SK-N-SH (cell line): Measurements from ENCODE around the gene B4GALT3.

Source experiments
- EP300 ChIP-seq, 2 experiments: IDR thresholded peaks; 2 replicates each; pipeline versions ENCODE4 v1.4.0 to v1.6.1; 2012; ENCODE audit warnings: borderline replicate concordance in 1 of 2, low read depth in 1 of 2, low read length in 1 of 2
- EZH2phosphoT487 ChIP-seq: fragments of 200-600 bp; sonication (generic); IDR thresholded peaks from 2 replicates; pipeline ENCODE4 v1.6.1; 2017; ENCODE audit warnings: low read depth, mixed run types, mild to moderate bottlenecking, antibody characterized with exemption, moderate library complexity, borderline replicate concordance
- FOXM1 ChIP-seq: IDR thresholded peaks from 2 replicates; pipeline ENCODE4 v1.4.0; 2012; ENCODE audit warnings: low read depth, mild to moderate bottlenecking
- JUND ChIP-seq: IDR thresholded peaks from 2 replicates; pipeline ENCODE4 v1.4.0; 2012
- NRF1 ChIP-seq: IDR thresholded peaks from 2 replicates; pipeline ENCODE4 v1.6.1; 2012; ENCODE audit warnings: low read depth, mild to moderate bottlenecking, low read length
- POLR2AphosphoS5 ChIP-seq: IDR thresholded peaks from 2 replicates; pipeline ENCODE4 v1.6.1; 2012; ENCODE audit warnings: low read depth, low read length
- RAD21 ChIP-seq: IDR thresholded peaks from 2 replicates; pipeline ENCODE4 v1.6.1; 2012; ENCODE audit warnings: mild to moderate bottlenecking, low read length
- SMC3 ChIP-seq: IDR thresholded peaks from 2 replicates; pipeline ENCODE4 v1.6.1; 2012; ENCODE audit warnings: low read depth, low read length, improper control_type of control experiment
- TEAD4 ChIP-seq: IDR thresholded peaks from 2 replicates; pipeline ENCODE4 v1.4.0; 2012; ENCODE audit warnings: mild to moderate bottlenecking, borderline replicate concordance; ENCODE audit not compliant: insufficient read depth
- TF ChIP-seq, protein P1 (sequence below): fragments of 200-600 bp; sonication (generic); IDR thresholded peaks from 2 replicates; pipeline ENCODE4 v1.6.1; 2017; ENCODE audit warnings: antibody characterized with exemption, mild to moderate bottlenecking, moderate library complexity
- TF ChIP-seq, protein P2 (sequence below): IDR thresholded peaks from 2 replicates; pipeline ENCODE4 v1.4.0; 2012; ENCODE audit warnings: low read depth
- TF ChIP-seq, protein P3 (sequence below): fragments of 150-350 bp; IDR thresholded peaks from 2 replicates; pipeline ENCODE4 v1.6.1; 2016; ENCODE audit warnings: mild to moderate bottlenecking, low read depth, low read length
- TF ChIP-seq, protein P4 (sequence below): IDR thresholded peaks from 2 replicates; pipeline ENCODE4 v1.6.1; 2012; ENCODE audit warnings: mild to moderate bottlenecking, low read depth, low read length, moderate library complexity

DNA sequence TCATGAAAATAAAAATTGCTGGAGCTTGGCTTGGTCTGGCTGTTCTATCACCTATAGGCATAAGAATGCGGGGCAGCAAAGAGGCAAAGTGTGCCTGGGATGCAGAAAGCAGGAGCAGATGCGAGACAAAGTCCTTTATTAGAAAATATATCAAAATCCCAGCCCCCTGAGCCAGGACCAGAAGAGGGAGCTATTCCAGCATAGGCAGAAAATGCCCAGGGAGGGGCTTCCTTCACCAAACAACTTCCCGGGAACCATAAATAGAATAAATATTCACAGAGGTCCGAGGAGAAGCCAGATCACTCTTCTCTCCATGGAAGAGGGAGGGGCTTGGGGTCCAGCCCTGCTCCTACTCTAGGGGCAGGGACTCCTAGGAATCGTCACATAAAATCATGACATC, 6.1 kb downstream of the B4GALT3 start:
- TF ChIP-seq, protein P1, sequence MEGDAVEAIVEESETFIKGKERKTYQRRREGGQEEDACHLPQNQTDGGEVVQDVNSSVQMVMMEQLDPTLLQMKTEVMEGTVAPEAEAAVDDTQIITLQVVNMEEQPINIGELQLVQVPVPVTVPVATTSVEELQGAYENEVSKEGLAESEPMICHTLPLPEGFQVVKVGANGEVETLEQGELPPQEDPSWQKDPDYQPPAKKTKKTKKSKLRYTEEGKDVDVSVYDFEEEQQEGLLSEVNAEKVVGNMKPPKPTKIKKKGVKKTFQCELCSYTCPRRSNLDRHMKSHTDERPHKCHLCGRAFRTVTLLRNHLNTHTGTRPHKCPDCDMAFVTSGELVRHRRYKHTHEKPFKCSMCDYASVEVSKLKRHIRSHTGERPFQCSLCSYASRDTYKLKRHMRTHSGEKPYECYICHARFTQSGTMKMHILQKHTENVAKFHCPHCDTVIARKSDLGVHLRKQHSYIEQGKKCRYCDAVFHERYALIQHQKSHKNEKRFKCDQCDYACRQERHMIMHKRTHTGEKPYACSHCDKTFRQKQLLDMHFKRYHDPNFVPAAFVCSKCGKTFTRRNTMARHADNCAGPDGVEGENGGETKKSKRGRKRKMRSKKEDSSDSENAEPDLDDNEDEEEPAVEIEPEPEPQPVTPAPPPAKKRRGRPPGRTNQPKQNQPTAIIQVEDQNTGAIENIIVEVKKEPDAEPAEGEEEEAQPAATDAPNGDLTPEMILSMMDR: peak; percentile 28
- TF ChIP-seq, protein P2, sequence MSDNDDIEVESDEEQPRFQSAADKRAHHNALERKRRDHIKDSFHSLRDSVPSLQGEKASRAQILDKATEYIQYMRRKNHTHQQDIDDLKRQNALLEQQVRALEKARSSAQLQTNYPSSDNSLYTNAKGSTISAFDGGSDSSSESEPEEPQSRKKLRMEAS: no peak
- TF ChIP-seq JUND: no peak
- TF ChIP-seq FOXM1: no peak
- TF ChIP-seq NRF1: no peak
- TF ChIP-seq EZH2phosphoT487: no peak
- TF ChIP-seq EP300 (IDR thresholded peaks at IDR 0.05; ENCODE audit: borderline replicate concordance in 1 of 2, low read depth in 1 of 2, low read length in 1 of 2): no peak
- no peak for TF ChIP-seq RAD21
- TF ChIP-seq, protein P3, sequence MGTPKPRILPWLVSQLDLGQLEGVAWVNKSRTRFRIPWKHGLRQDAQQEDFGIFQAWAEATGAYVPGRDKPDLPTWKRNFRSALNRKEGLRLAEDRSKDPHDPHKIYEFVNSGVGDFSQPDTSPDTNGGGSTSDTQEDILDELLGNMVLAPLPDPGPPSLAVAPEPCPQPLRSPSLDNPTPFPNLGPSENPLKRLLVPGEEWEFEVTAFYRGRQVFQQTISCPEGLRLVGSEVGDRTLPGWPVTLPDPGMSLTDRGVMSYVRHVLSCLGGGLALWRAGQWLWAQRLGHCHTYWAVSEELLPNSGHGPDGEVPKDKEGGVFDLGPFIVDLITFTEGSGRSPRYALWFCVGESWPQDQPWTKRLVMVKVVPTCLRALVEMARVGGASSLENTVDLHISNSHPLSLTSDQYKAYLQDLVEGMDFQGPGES: no peak
- TF ChIP-seq POLR2AphosphoS5: no peak
- TF ChIP-seq, protein P4, sequence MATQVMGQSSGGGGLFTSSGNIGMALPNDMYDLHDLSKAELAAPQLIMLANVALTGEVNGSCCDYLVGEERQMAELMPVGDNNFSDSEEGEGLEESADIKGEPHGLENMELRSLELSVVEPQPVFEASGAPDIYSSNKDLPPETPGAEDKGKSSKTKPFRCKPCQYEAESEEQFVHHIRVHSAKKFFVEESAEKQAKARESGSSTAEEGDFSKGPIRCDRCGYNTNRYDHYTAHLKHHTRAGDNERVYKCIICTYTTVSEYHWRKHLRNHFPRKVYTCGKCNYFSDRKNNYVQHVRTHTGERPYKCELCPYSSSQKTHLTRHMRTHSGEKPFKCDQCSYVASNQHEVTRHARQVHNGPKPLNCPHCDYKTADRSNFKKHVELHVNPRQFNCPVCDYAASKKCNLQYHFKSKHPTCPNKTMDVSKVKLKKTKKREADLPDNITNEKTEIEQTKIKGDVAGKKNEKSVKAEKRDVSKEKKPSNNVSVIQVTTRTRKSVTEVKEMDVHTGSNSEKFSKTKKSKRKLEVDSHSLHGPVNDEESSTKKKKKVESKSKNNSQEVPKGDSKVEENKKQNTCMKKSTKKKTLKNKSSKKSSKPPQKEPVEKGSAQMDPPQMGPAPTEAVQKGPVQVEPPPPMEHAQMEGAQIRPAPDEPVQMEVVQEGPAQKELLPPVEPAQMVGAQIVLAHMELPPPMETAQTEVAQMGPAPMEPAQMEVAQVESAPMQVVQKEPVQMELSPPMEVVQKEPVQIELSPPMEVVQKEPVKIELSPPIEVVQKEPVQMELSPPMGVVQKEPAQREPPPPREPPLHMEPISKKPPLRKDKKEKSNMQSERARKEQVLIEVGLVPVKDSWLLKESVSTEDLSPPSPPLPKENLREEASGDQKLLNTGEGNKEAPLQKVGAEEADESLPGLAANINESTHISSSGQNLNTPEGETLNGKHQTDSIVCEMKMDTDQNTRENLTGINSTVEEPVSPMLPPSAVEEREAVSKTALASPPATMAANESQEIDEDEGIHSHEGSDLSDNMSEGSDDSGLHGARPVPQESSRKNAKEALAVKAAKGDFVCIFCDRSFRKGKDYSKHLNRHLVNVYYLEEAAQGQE: no peak
- no peak for TF ChIP-seq TEAD4
- no peak for TF ChIP-seq SMC3
